Measurements from ENCODE around the gene DUSP12.
"Not testable (repeated sequence)": the region's sequence is repeated elsewhere in the genome, so short reads cannot be mapped to it uniquely, and the experiment has no call there.

DUSP12 gene

GRCh38 chr1:161738627-161739287 lies 10.8 kb upstream of the DUSP12 start:
- H3K4me1 Mint-ChIP-seq: peaks cover 28% of the 10 kb centered on the region
- H3K4me3 Mint-ChIP-seq: no peak overlapping the region
- no peaks in the 10 kb centered on the region for H3K9me3 Mint-ChIP-seq
- no peaks in the 10 kb centered on the region for H3K36me3 Mint-ChIP-seq
- no peak overlapping the region for H3K27ac Mint-ChIP-seq
- H3K27me3 Mint-ChIP-seq: no peaks in the 10 kb centered on the region

GRCh38 chr1:161739865-161740566 lies 9.6 kb upstream of the DUSP12 start:
- Mint-ChIP-seq H3K4me1 (peaks cover 39% of the 10 kb centered on the region), H3K9me3 (no peaks in the 10 kb centered on the region), H3K27ac (no peak overlapping the region), H3K27me3 (no peaks in the 10 kb centered on the region), H3K4me3 (no peak overlapping the region), H3K36me3 (no peaks in the 10 kb centered on the region)

GRCh38 chr1:161740921-161741320 lies 8.7 kb upstream of the DUSP12 start:
- Mint-ChIP-seq H3K9me3 (no peaks in the 10 kb centered on the region), H3K4me3 (no peak overlapping the region), H3K27ac (no peak overlapping the region), H3K4me1 (peaks cover 44% of the 10 kb centered on the region), H3K36me3 (no peaks in the 10 kb centered on the region), H3K27me3 (peaks cover 3% of the 10 kb centered on the region)

GRCh38 chr1:161743231-161743630 lies 6.4 kb upstream of the DUSP12 start:
- H3K27me3 Mint-ChIP-seq: peaks cover 5% of the 10 kb centered on the region
- no peaks in the 10 kb centered on the region for H3K9me3 Mint-ChIP-seq
- no peak overlapping the region for H3K27ac Mint-ChIP-seq
- peaks cover 46% of the 10 kb centered on the region for H3K4me1 Mint-ChIP-seq
- H3K36me3 Mint-ChIP-seq: no peaks in the 10 kb centered on the region
- H3K4me3 Mint-ChIP-seq: no peak overlapping the region

- H3K27ac Mint-ChIP-seq: no peak overlapping the region
- H3K4me1 Mint-ChIP-seq: peaks cover 55% of the 10 kb centered on the region
- peak overlapping the region; percentile 39 for H3K4me3 Mint-ChIP-seq
- no peaks in the 10 kb centered on the region for H3K9me3 Mint-ChIP-seq
- peaks cover 3% of the 10 kb centered on the region for H3K36me3 Mint-ChIP-seq
- peaks cover 5% of the 10 kb centered on the region for H3K27me3 Mint-ChIP-seq
Measured at GRCh38 chr1:161747801-161748200, 1.8 kb upstream of the DUSP12 start.

GRCh38 chr1:161763522-161764098 lies 14.0 kb downstream of the DUSP12 start:
- Mint-ChIP-seq H3K4me1 (peaks cover 33% of the 10 kb centered on the region), H3K4me3 (peak overlapping the region; percentile 73), H3K27ac (peak overlapping the region; percentile 76), H3K27me3 (no peaks in the 10 kb centered on the region), H3K36me3 (peaks cover 4% of the 10 kb centered on the region), H3K9me3 (no peaks in the 10 kb centered on the region)

GRCh38 chr1:161766102-161766981 lies 16.8 kb downstream of the DUSP12 start, which contains the start of gene ATF6:
Gene ATF6, plus strand, starts transcription at chr1:161766320. Its CDS starts 41 bp downstream, at chr1:161766361.
- H3K36me3 Mint-ChIP-seq: peaks cover 2% of the 10 kb centered on the region
- no peaks in the 10 kb centered on the region for H3K27me3 Mint-ChIP-seq
- peaks cover 53% of the 10 kb centered on the region for H3K4me1 Mint-ChIP-seq
- H3K27ac Mint-ChIP-seq: peak within 1 kb of the TSS; percentile 98
- no peaks in the 10 kb centered on the region for H3K9me3 Mint-ChIP-seq
- H3K4me3 Mint-ChIP-seq: peak within 1 kb of the TSS; percentile 98

- Mint-ChIP-seq H3K27me3 (no peaks in the 10 kb centered on the region), H3K4me3 (peak overlapping the region; percentile 98), H3K9me3 (no peaks in the 10 kb centered on the region), H3K36me3 (peaks cover 2% of the 10 kb centered on the region), H3K27ac (no peak overlapping the region), H3K4me1 (peaks cover 51% of the 10 kb centered on the region)
Measured at GRCh38 chr1:161768461-161768860, 18.9 kb downstream of the DUSP12 start.

GRCh38 chr1:161768986-161769672 lies 19.5 kb downstream of the DUSP12 start:
- Mint-ChIP-seq H3K4me1 (peaks cover 44% of the 10 kb centered on the region), H3K27ac (no peak overlapping the region), H3K4me3 (peak overlapping the region; percentile 63)

GRCh38 chr1:161769673-161770045 lies 20.1 kb downstream of the DUSP12 start:
- H3K9me3 Mint-ChIP-seq, H3K27me3 Mint-ChIP-seq, H3K27ac Mint-ChIP-seq, H3K36me3 Mint-ChIP-seq: not testable (repeated sequence)
- peaks cover 44% of the 10 kb centered on the region for H3K4me1 Mint-ChIP-seq
- peak overlapping the region; percentile 31 for H3K4me3 Mint-ChIP-seq

More at GRCh38 chr1:161768986-161769672, 19.5 kb downstream of the DUSP12 start:
- H3K9me3 Mint-ChIP-seq: no peaks in the 10 kb centered on the region
- H3K36me3 Mint-ChIP-seq: peaks cover 2% of the 10 kb centered on the region
- no peaks in the 10 kb centered on the region for H3K27me3 Mint-ChIP-seq

GRCh38 chr1:161770250-161770649 lies 20.7 kb downstream of the DUSP12 start:
- Mint-ChIP-seq H3K27ac (no peak overlapping the region), H3K27me3 (no peaks in the 10 kb centered on the region), H3K4me1 (peaks cover 44% of the 10 kb centered on the region), H3K36me3 (peaks cover 2% of the 10 kb centered on the region), H3K9me3 (no peaks in the 10 kb centered on the region), H3K4me3 (peak overlapping the region; percentile 31)

- Mint-ChIP-seq H3K27me3 (no peaks in the 10 kb centered on the region), H3K4me3 (no peak overlapping the region), H3K36me3 (peaks cover 2% of the 10 kb centered on the region), H3K27ac (no peak overlapping the region), H3K9me3 (no peaks in the 10 kb centered on the region), H3K4me1 (peaks cover 43% of the 10 kb centered on the region)
Measured at GRCh38 chr1:161771161-161771560, 21.6 kb downstream of the DUSP12 start.

- no peaks in the 10 kb centered on the region for H3K27me3 Mint-ChIP-seq
- H3K27ac Mint-ChIP-seq: no peak overlapping the region
- H3K9me3 Mint-ChIP-seq: no peaks in the 10 kb centered on the region
- H3K4me3 Mint-ChIP-seq: no peak overlapping the region
- peaks cover 2% of the 10 kb centered on the region for H3K36me3 Mint-ChIP-seq
- H3K4me1 Mint-ChIP-seq: peaks cover 35% of the 10 kb centered on the region
Measured at GRCh38 chr1:161771973-161772372, 22.4 kb downstream of the DUSP12 start.

GRCh38 chr1:161772397-161772796 lies 22.8 kb downstream of the DUSP12 start:
- H3K27ac Mint-ChIP-seq: no peak overlapping the region
- no peaks in the 10 kb centered on the region for H3K27me3 Mint-ChIP-seq
- peaks cover 30% of the 10 kb centered on the region for H3K4me1 Mint-ChIP-seq
- H3K9me3 Mint-ChIP-seq: no peaks in the 10 kb centered on the region
- H3K36me3 Mint-ChIP-seq: peaks cover 2% of the 10 kb centered on the region
- no peak overlapping the region for H3K4me3 Mint-ChIP-seq

- H3K4me3 Mint-ChIP-seq: peak overlapping the region; percentile 5
- no peaks in the 10 kb centered on the region for H3K27me3 Mint-ChIP-seq
- no peaks in the 10 kb centered on the region for H3K9me3 Mint-ChIP-seq
- peak overlapping the region; percentile 11 for H3K27ac Mint-ChIP-seq
- peaks cover 3% of the 10 kb centered on the region for H3K36me3 Mint-ChIP-seq
- H3K4me1 Mint-ChIP-seq: peaks cover 22% of the 10 kb centered on the region
Measured at GRCh38 chr1:161773791-161774190, 24.2 kb downstream of the DUSP12 start.
